ENCODE measurements around the gene COL15A1.

The COL15A1 gene

GRCh38 chr9:98972716-98973115 lies 29.0 kb downstream of the COL15A1 start:
- no peak for DNase-seq (ENCODE audit: low read depth, low spot score)

GRCh38 chr9:98973171-98973570 lies 29.5 kb downstream of the COL15A1 start:
- no peak for DNase-seq (ENCODE audit: low read depth, low spot score)

GRCh38 chr9:98973576-98973975 lies 29.9 kb downstream of the COL15A1 start:
- DNase-seq (ENCODE audit: low read depth, low spot score) = no peak

GRCh38 chr9:98974106-98974505 lies 30.4 kb downstream of the COL15A1 start:
- DNase-seq (ENCODE audit: low read depth, low spot score) = no peak

GRCh38 chr9:98974554-98974953 lies 30.8 kb downstream of the COL15A1 start:
- DNase-seq (ENCODE audit: low read depth, low spot score) = no peak

- peak; percentile 65 for DNase-seq (ENCODE audit: low read depth, low spot score)
Observed at GRCh38 chr9:98974994-98975712, 31.4 kb downstream of the COL15A1 start.

GRCh38 chr9:98975838-98976237 lies 32.1 kb downstream of the COL15A1 start:
- DNase-seq (ENCODE audit: low read depth, low spot score) = no peak

- DNase-seq (ENCODE audit: low read depth, low spot score) = no peak
Observed at GRCh38 chr9:98977246-98977714, 33.6 kb downstream of the COL15A1 start.

GRCh38 chr9:98977813-98978212 lies 34.1 kb downstream of the COL15A1 start:
- DNase-seq (ENCODE audit: low read depth, low spot score) = no peak

- no peak for DNase-seq (ENCODE audit: low read depth, low spot score)
Observed at GRCh38 chr9:98978231-98978681, 34.5 kb downstream of the COL15A1 start.

- no peak for DNase-seq (ENCODE audit: low read depth, low spot score)
Observed at GRCh38 chr9:98980291-98980690, 36.6 kb downstream of the COL15A1 start.

GRCh38 chr9:98983295-98984268 lies 39.9 kb downstream of the COL15A1 start:
- DNase-seq (ENCODE audit: low read depth, low spot score) = no peak

- no peak for DNase-seq (ENCODE audit: low read depth, low spot score)
Observed at GRCh38 chr9:98985596-98985995, 41.9 kb downstream of the COL15A1 start.

- no peak for DNase-seq (ENCODE audit: low read depth, low spot score)
Observed at GRCh38 chr9:98986866-98987651, 43.4 kb downstream of the COL15A1 start.

- no peak for DNase-seq (ENCODE audit: low read depth, low spot score)
Observed at GRCh38 chr9:98989036-98990000, 45.6 kb downstream of the COL15A1 start.

GRCh38 chr9:98990181-98990870 lies 46.6 kb downstream of the COL15A1 start:
- no peak for DNase-seq (ENCODE audit: low read depth, low spot score)

GRCh38 chr9:98992107-98992884 lies 48.6 kb downstream of the COL15A1 start:
- DNase-seq (ENCODE audit: low read depth, low spot score) = no peak

GRCh38 chr9:98992885-98993569 lies 49.3 kb downstream of the COL15A1 start:
- no peak for DNase-seq (ENCODE audit: low read depth, low spot score)

GRCh38 chr9:98993570-98993945 lies 49.9 kb downstream of the COL15A1 start:
- no peak for DNase-seq (ENCODE audit: low read depth, low spot score)
